Ovary (tissue), 9 donors: ENCODE results near the gene FRMD5. TPM values are rescaled to one million over a fixed set of nuclear protein-coding genes. Genes with fewer than 3 reads are reported as not detected.

Experiments used
- DNase-seq, 5 donors: peaks; one replicate each; pipeline ENCODE4 v3.0.0-alpha.2; 2019 to 2020
- H3K27ac ChIP-seq, 2 donors: fragments of 200-600 bp; one replicate each; pipeline versions ENCODE4 v1.5.1 to v1.8.0; 2019 to 2022
- H3K27me3 ChIP-seq: fragments of 200-600 bp; one replicate; pipeline ENCODE4 v1.8.0; 2022
- H3K36me3 ChIP-seq: fragments of 200-600 bp; sonication (generic); one replicate; pipeline ENCODE4 v1.5.1; 2019
- H3K4me1 ChIP-seq: one replicate; pipeline ENCODE4 v1.8.1; 2013; ENCODE audit warnings: mild to moderate bottlenecking, moderate library complexity; ENCODE audit not compliant: insufficient read depth
- H3K4me3 ChIP-seq: fragments of 200-600 bp; sonication (generic); one replicate; pipeline ENCODE4 v1.5.1; 2017
- H3K9me3 ChIP-seq, 2 donors: fragments of 200-600 bp in 1 of 2; sonication (generic) in 1 of 2; one replicate each; pipeline versions ENCODE4 v1.5.1 to v1.8.1; 2013 to 2019; ENCODE audit warnings: mild to moderate bottlenecking in 1 of 2, moderate library complexity in 1 of 2
- EP300 ChIP-seq: sonication (generic); formaldehyde crosslinking; IDR thresholded peaks from one replicate; pipeline ENCODE4 v1.6.1; 2017; ENCODE audit warnings: antibody characterized with exemption
- POLR2A ChIP-seq: fragments of 450-650 bp; IDR thresholded peaks from one replicate; pipeline ENCODE4 v1.6.1; 2017; ENCODE audit warnings: antibody characterized with exemption, mild to moderate bottlenecking, moderate library complexity
- WGBS, 3 donors: extraction: QIAGEN DNeasy Blood & Tissue Kit in 1 of 3; methylation state at CpG; one replicate each; pipeline versions ENCODE4 v1.1.5 to v1.1.7; 2013 to 2017; 5-methylcytosine and 5-hydroxymethylcytosine counted together
- intact Hi-C, 4 donors: fragments of 100-400 bp; cut with DNase I; formaldehyde crosslinking; loops; one replicate each; pipeline versions ENCODE4 v1.11.0 to v1.15.1; 2022 to 2023
- polyA plus RNA-seq, 2 donors: library from polyadenylated mRNA; stranded (reverse); fragments of 200-250 nt in 1 of 2; fragments of 350-450 nt in 1 of 2; fragmentation: Illumina TruSeq in 1 of 2; extraction: RNeasy Lipid Tissue Mini Kit (QIAGEN cat#74804) in 1 of 2; gene quantifications; one replicate each; pipeline ENCODE4 v1.2.3, GENCODE V29; 2013 to 2014
- total RNA-seq, 7 donors: library from RNA; depleted of rRNA in 2 of 7; stranded (reverse); fragments of >200 nt in 2 of 7; fragmentation: NEBNext Ultra II Directional in 3 of 7; extraction: Animal tissue kit (Norgen Biotek cat#: 25700) in 3 of 7; gene quantifications; one replicate each; pipeline versions ENCODE4 v1.1.0 to v1.2.4, GENCODE V29; 2016 to 2023
- TF ChIP-seq, protein P1 (sequence below), 3 donors: fragments of 450-650 bp in 2 of 3; fragments of 200-600 bp in 1 of 3; IDR thresholded peaks; one replicate each; pipeline versions ENCODE4 v1.5.1 to v1.8.0; 2016 to 2022; ENCODE audit warnings: antibody characterized with exemption in 3 of 3, mild to moderate bottlenecking in 1 of 3
- donor health status: DM: no; HTN: no; CAD: no; lungs with moderate emphysema.
- donor health status: DM: no; HTN: no; CAD: no.
- donor health status: Bipolar disorder and iron deficiency.
- donor health status: DM: yes; HTN: yes; CAD: no.
- donor health status: DM: no; HTN: no; CAD: no.
- donor health status: DM: yes; HTN: yes; CAD: no.

Gene FRMD5
- total and polyA plus RNA-seq, 9 donors = 0.12 to 2.2 (median 0.32) TPM

DNA sequence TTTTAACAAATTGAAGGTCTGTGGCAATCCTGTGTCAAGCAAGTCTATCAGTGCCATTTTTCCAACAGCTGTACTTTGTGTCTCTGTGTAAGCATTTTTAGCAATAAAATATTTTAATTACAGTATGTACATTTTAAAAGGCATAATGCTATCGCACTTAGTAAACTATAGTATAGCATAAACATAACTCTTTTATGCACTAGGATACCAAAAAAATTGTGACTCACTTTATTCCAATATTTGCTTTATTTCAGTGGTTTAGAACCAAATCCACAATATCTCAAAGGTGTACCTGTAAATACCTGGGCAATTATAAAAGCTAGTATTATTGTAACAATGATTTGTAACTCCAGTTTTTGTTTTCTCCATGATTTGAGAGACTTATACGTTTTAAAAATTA is 46.5 kb downstream of the FRMD5 start:
- Histone ChIP-seq H3K4me3 (no peak overlapping the region), H3K4me1 (no peaks in the 10 kb centered on the region), H3K36me3 (no peaks in the 10 kb centered on the region), H3K27ac (no peak overlapping the region), H3K9me3 (no peaks in the 10 kb centered on the region), H3K27me3 (no peaks in the 10 kb centered on the region)
- DNase-seq = no peak
- WGBS, 3 donors = 74 to 77% (median 77%) methylated on average over 2 of the region's 2 CpGs
- TF ChIP-seq POLR2A (no peak), EP300 (no peak)
- TF ChIP-seq, protein P1, sequence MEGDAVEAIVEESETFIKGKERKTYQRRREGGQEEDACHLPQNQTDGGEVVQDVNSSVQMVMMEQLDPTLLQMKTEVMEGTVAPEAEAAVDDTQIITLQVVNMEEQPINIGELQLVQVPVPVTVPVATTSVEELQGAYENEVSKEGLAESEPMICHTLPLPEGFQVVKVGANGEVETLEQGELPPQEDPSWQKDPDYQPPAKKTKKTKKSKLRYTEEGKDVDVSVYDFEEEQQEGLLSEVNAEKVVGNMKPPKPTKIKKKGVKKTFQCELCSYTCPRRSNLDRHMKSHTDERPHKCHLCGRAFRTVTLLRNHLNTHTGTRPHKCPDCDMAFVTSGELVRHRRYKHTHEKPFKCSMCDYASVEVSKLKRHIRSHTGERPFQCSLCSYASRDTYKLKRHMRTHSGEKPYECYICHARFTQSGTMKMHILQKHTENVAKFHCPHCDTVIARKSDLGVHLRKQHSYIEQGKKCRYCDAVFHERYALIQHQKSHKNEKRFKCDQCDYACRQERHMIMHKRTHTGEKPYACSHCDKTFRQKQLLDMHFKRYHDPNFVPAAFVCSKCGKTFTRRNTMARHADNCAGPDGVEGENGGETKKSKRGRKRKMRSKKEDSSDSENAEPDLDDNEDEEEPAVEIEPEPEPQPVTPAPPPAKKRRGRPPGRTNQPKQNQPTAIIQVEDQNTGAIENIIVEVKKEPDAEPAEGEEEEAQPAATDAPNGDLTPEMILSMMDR (IDR thresholded peaks at IDR 0.05) = no peak
- intact Hi-C loops = no loop called here

DNA sequence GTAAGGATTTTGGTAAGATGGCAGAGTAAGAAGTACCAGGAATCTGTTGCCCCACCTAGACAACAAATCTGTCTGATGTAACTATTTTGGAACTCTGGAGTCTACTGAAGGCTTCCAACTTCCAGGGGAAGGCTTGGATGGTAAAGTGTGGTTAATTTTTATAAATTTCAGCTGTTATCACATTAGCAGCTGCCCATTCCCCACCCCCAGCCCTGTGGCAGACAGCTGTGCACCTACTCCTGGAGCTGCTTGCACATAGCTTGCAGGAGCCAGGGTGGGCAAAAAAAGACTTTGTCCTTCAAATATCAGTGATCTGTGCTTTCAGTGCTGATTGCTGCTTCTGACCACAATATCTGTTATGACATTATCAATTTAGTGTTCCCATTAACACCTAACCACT is 47.4 kb downstream of the FRMD5 start:
- Histone ChIP-seq H3K4me1 (no peaks in the 10 kb centered on the region), H3K36me3 (no peaks in the 10 kb centered on the region), H3K9me3 (no peaks in the 10 kb centered on the region), H3K27ac (no peak overlapping the region), H3K27me3 (no peaks in the 10 kb centered on the region), H3K4me3 (no peak overlapping the region)
- TF ChIP-seq, protein P1 (IDR thresholded peaks at IDR 0.05) = no peak
- TF ChIP-seq POLR2A = no peak
- TF ChIP-seq EP300 = no peak
- intact Hi-C loops = no loop called here
- DNase-seq = no peak

DNA sequence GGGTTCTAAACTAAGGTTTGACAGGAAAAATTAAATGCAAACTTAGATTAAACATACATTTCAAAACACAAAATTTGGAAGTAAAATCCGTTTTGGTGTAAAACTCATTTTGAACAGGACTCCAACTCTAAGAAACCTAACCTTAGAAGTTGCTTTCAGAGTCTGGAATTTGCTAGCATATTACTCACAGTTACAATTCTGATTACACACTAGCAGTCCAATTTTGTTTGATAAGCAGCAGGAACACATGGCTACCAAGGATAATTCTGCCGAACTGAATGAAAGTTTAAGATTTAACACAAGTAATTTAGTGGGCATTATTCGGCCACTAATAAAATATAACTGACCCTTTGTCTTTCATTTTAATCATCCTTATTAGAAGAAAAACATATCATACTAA is 49.6 kb downstream of the FRMD5 start:
- H3K4me1 ChIP-seq = no peaks in the 10 kb centered on the region
- no peaks in the 10 kb centered on the region for H3K36me3 ChIP-seq
- intact Hi-C loops = no loop called here
- H3K4me3 ChIP-seq = no peak overlapping the region
- TF ChIP-seq EP300 (no peak), POLR2A (no peak)
- TF ChIP-seq, protein P1 (IDR thresholded peaks at IDR 0.05) = no peak
- no peaks in the 10 kb centered on the region for H3K9me3 ChIP-seq
- 16 to 24% (median 16%) methylated on average over 3 of the region's 3 CpGs for WGBS, 3 donors
- no peak for DNase-seq
- H3K27ac ChIP-seq = no peak overlapping the region
- H3K27me3 ChIP-seq = no peaks in the 10 kb centered on the region

DNA sequence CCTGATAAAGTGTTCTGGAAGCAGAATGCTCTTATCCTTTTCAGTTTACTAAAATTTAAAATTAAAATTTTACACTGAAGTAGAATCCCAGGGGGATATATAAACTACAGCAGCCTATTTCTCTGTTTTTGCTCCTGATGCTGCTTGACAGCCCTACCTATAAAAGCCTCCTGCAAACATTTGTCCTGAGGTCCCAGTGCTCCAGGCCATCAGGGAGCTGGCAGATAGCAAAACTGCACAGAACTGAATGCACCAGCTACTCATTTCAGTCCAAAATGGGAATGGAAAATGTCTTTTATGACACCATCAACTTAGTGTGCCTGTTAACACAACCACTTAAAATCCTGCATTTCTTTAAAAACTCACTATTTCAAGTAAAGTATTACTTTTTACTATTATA is 50.1 kb downstream of the FRMD5 start:
- Histone ChIP-seq H3K4me1 (no peaks in the 10 kb centered on the region), H3K27ac (no peak overlapping the region), H3K9me3 (no peaks in the 10 kb centered on the region), H3K36me3 (no peaks in the 10 kb centered on the region), H3K4me3 (no peak overlapping the region), H3K27me3 (no peaks in the 10 kb centered on the region)
- DNase-seq = no peak
- no peak for TF ChIP-seq EP300
- intact Hi-C loops = no loop called here

DNA sequence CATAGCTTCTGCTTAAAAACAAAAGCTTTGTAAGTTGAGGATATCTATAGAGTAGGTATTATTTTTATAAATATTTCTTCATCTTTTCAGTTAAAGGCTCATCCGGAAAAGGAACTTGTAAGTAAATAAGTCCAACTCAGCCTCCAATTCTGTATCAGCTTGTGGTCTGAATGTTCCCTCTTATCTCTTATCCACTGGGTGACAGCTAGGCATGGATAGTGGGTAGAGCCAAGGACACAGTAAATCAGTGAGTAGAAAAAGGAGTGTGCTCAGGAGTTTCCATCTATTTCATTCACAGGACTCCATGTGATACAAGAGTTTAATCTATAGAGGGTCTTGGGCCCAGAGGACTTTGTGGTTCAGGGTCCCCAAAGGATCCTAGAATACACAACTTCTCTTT is 50.9 kb downstream of the FRMD5 start:
- intact Hi-C loops = no loop called here
- DNase-seq = no peak
- H3K36me3 ChIP-seq = no peaks in the 10 kb centered on the region
- no peaks in the 10 kb centered on the region for H3K9me3 ChIP-seq
- H3K4me3 ChIP-seq = no peak overlapping the region
- no peak overlapping the region for H3K27ac ChIP-seq
- TF ChIP-seq, protein P1 (IDR thresholded peaks at IDR 0.05) = no peak
- no peak for TF ChIP-seq EP300
- no peak for TF ChIP-seq POLR2A
- 5 to 28% (median 5%) methylated on average over 1 of the region's 1 CpG for WGBS, 3 donors
- no peaks in the 10 kb centered on the region for H3K27me3 ChIP-seq
- H3K4me1 ChIP-seq = no peaks in the 10 kb centered on the region
